ENCODE measurements around the gene LRRC51. TPM values are rescaled to one million over a fixed set of nuclear protein-coding genes. Genes with fewer than 3 reads are reported as not detected.

Gene LRRC51
- total RNA-seq, 1 donor from 2014 or later = 3.7 TPM

GRCh38 chr11:72116019-72116755 is 35.5 kb downstream of the LRRC51 start:
- no peak overlapping the region for H3K4me3 ChIP-seq (ENCODE audit: low read depth, low read length)
- TF ChIP-seq, protein P1, sequence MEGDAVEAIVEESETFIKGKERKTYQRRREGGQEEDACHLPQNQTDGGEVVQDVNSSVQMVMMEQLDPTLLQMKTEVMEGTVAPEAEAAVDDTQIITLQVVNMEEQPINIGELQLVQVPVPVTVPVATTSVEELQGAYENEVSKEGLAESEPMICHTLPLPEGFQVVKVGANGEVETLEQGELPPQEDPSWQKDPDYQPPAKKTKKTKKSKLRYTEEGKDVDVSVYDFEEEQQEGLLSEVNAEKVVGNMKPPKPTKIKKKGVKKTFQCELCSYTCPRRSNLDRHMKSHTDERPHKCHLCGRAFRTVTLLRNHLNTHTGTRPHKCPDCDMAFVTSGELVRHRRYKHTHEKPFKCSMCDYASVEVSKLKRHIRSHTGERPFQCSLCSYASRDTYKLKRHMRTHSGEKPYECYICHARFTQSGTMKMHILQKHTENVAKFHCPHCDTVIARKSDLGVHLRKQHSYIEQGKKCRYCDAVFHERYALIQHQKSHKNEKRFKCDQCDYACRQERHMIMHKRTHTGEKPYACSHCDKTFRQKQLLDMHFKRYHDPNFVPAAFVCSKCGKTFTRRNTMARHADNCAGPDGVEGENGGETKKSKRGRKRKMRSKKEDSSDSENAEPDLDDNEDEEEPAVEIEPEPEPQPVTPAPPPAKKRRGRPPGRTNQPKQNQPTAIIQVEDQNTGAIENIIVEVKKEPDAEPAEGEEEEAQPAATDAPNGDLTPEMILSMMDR (conservative IDR thresholded peaks at IDR 0.05; ENCODE audit: low read depth, low read length) = no peak
- DNase-seq (ENCODE audit: low read depth) = no peak

DNA sequence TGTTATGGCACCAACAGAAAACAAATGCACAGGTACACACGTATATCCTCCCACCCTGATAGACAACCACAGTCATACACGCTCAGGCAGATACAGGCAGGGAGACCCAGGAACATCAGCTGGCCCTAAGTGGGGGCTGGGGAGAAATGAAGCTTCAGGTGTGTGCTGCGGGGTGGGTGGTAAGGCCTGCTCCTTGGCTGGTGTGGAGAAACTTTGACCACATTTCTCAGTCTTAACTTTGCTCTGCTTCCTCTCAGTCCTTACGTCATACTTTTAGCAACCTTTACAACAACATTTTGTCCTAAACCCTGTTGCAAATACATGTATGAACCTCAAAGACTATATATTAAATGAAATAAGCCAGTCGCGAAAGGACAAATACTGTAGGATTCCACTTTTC is 38.5 kb downstream of the LRRC51 start:
- no peak for DNase-seq (ENCODE audit: low read depth)
- TF ChIP-seq, protein P1 (conservative IDR thresholded peaks at IDR 0.05; ENCODE audit: low read depth, low read length) = no peak
- H3K4me3 ChIP-seq (ENCODE audit: low read depth, low read length) = no peak overlapping the region

GRCh38 chr11:72120930-72121329 is 40.3 kb downstream of the LRRC51 start:
- DNase-seq (ENCODE audit: low read depth) = no peak
- TF ChIP-seq, protein P1 (conservative IDR thresholded peaks at IDR 0.05; ENCODE audit: low read depth, low read length) = no peak
- no peak overlapping the region for H3K4me3 ChIP-seq (ENCODE audit: low read depth, low read length)

GRCh38 chr11:72122607-72123006 is 42.0 kb downstream of the LRRC51 start:
- TF ChIP-seq, protein P1 (conservative IDR thresholded peaks at IDR 0.05; ENCODE audit: low read depth, low read length) = no peak
- H3K4me3 ChIP-seq (ENCODE audit: low read depth, low read length) = no peak overlapping the region
- DNase-seq (ENCODE audit: low read depth) = no peak

DNA sequence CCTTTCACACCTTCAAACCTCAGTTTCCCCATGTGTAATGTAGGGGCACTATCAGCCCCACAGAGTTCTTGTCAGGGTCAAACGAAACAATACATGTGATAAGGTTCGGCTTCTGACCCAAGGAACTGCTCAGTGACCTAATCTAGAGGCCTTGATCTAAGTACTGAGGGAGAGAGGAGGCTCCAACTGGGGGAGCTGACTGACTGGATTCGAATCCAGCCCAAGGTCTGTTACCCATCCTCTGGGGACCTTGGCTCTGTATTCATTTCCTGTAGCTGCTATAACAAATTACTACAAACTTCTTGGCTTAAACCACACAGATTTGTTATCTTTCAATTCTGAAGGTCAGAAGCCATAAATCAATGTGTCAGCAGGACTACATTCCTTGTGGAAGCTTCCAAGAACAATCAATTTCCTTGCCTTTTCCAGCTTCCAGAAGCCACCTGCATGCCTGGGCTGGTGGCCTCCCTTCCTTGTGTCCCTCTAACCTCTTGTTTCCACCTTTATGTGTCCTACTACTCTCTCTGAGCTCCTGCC is 42.5 kb downstream of the LRRC51 start:
- H3K4me3 ChIP-seq (ENCODE audit: low read depth, low read length) = no peak overlapping the region
- no peak for DNase-seq (ENCODE audit: low read depth)
- TF ChIP-seq, protein P1 (conservative IDR thresholded peaks at IDR 0.05; ENCODE audit: low read depth, low read length) = no peak

GRCh38 chr11:72124046-72124445 is 43.4 kb downstream of the LRRC51 start:
- TF ChIP-seq, protein P1 (conservative IDR thresholded peaks at IDR 0.05; ENCODE audit: low read depth, low read length) = no peak
- DNase-seq (ENCODE audit: low read depth) = no peak
- no peak overlapping the region for H3K4me3 ChIP-seq (ENCODE audit: low read depth, low read length)

GRCh38 chr11:72125956-72126355 is 45.3 kb downstream of the LRRC51 start:
- TF ChIP-seq, protein P1 (conservative IDR thresholded peaks at IDR 0.05; ENCODE audit: low read depth, low read length) = no peak
- no peak for DNase-seq (ENCODE audit: low read depth)
- no peak overlapping the region for H3K4me3 ChIP-seq (ENCODE audit: low read depth, low read length)
